Right hindlimb (tissue), 1 donor: ENCODE results near the gene C10orf105.

Source experiments
- DNase-seq: peaks from one replicate; pipeline ENCODE4 v3.0.0-alpha.2; 2018

The C10orf105 gene

GRCh38 chr10:71737001-71737833 lies 17.6 kb upstream of the C10orf105 start:
- DNase-seq, result peak; percentile 50

GRCh38 chr10:71736570-71736952 lies 17.0 kb upstream of the C10orf105 start:
- DNase-seq, result peak; percentile 21

- DNase-seq, result peak; percentile 17
Observed at GRCh38 chr10:71735709-71736569, 16.4 kb upstream of the C10orf105 start.

- no peak for DNase-seq
Observed at GRCh38 chr10:71734797-71735196, 15.2 kb upstream of the C10orf105 start.

GRCh38 chr10:71731791-71732190 lies 12.2 kb upstream of the C10orf105 start:
- no peak for DNase-seq

- DNase-seq, result no peak
Observed at GRCh38 chr10:71729161-71729636, 9.6 kb upstream of the C10orf105 start.

GRCh38 chr10:71727738-71728737 lies 8.5 kb upstream of the C10orf105 start:
- DNase-seq, result peak; percentile 75

- DNase-seq, result no peak
Observed at GRCh38 chr10:71727105-71727737, 7.6 kb upstream of the C10orf105 start.

GRCh38 chr10:71726580-71727104 lies 7.1 kb upstream of the C10orf105 start:
- no peak for DNase-seq

- no peak for DNase-seq
Observed at GRCh38 chr10:71725998-71726579, 6.5 kb upstream of the C10orf105 start.

- DNase-seq, result no peak
Observed at GRCh38 chr10:71725249-71725648, 5.7 kb upstream of the C10orf105 start.

- DNase-seq, result no peak
Observed at GRCh38 chr10:71724539-71724938, 5.0 kb upstream of the C10orf105 start.

GRCh38 chr10:71723311-71723710 lies 3.7 kb upstream of the C10orf105 start:
- no peak for DNase-seq

GRCh38 chr10:71722849-71723248 lies 3.3 kb upstream of the C10orf105 start:
- no peak for DNase-seq

GRCh38 chr10:71721313-71721712 lies 1.7 kb upstream of the C10orf105 start:
- DNase-seq, result no peak

- no peak for DNase-seq
Observed at GRCh38 chr10:71720288-71720687, 710 bp upstream of the C10orf105 start.

GRCh38 chr10:71719042-71719441 lies 536 bp downstream of the C10orf105 start:
- DNase-seq, result no peak

- DNase-seq, result no peak
Observed at GRCh38 chr10:71718165-71718698, 1.3 kb downstream of the C10orf105 start.

GRCh38 chr10:71717551-71717951 lies 2.0 kb downstream of the C10orf105 start:
- no peak for DNase-seq

GRCh38 chr10:71717056-71717455 lies 2.5 kb downstream of the C10orf105 start:
- DNase-seq, result no peak

- DNase-seq, result no peak
Observed at GRCh38 chr10:71716426-71716825, 3.2 kb downstream of the C10orf105 start.
